ENCODE measurements around the gene NKAIN2. TPM values are rescaled to one million over a fixed set of nuclear protein-coding genes. Genes with fewer than 3 reads are reported as not detected.

Gene NKAIN2
- total RNA-seq, 4 donors from 2014 or later: 0.11 to 1.0 (median 0.94) TPM; not detected in 1

GRCh38 chr6:124356811-124357210 is 553.1 kb downstream of the NKAIN2 start:
- TF ChIP-seq POLR2A (IDR thresholded peaks at IDR 0.05) (no peak), CTCF (IDR thresholded peaks at IDR 0.05) (no peak)
- Histone ChIP-seq H3K27me3 (no peaks in the 10 kb centered on the region), H3K9me3 (no peaks in the 10 kb centered on the region), H3K27ac (no peak overlapping the region), H3K4me1 (no peaks in the 10 kb centered on the region), H3K36me3 (no peaks in the 10 kb centered on the region), H3K4me3 (replicated peaks in 1 of 3) (no peak overlapping the region)
- intact Hi-C loops (cut with DNase I): no loop called here
- DNase-seq: no peak
- 87 to 96% methylated on average over 1 of the region's 1 CpG for WGBS, 2 donors

- TF ChIP-seq POLR2A (IDR thresholded peaks at IDR 0.05): no peak
- Histone ChIP-seq H3K4me3 (replicated peaks in 1 of 3) (no peak overlapping the region), H3K27me3 (no peaks in the 10 kb centered on the region), H3K9me3 (no peaks in the 10 kb centered on the region), H3K27ac (no peak overlapping the region), H3K36me3 (no peaks in the 10 kb centered on the region), H3K4me1 (no peaks in the 10 kb centered on the region)
- DNase-seq: no peak
- intact Hi-C loops (cut with DNase I): no loop called here
These were observed 564.5 kb downstream of the NKAIN2 start for GRCh38 chr6:124368131-124368530.

- H3K4me3 ChIP-seq (replicated peaks in 1 of 3): no peak overlapping the region
- H3K27ac ChIP-seq: no peak overlapping the region
- intact Hi-C loops (cut with DNase I): no loop called here
- no peaks in the 10 kb centered on the region for H3K27me3 ChIP-seq
- no peak for TF ChIP-seq CTCF (IDR thresholded peaks at IDR 0.05)
- no peak for TF ChIP-seq POLR2A (IDR thresholded peaks at IDR 0.05)
- H3K9me3 ChIP-seq: no peaks in the 10 kb centered on the region
- no peaks in the 10 kb centered on the region for H3K36me3 ChIP-seq
- H3K4me1 ChIP-seq: no peaks in the 10 kb centered on the region
- 67% methylated on average over 2 of the region's 2 CpGs for WGBS, 2 donors
- no peak for DNase-seq
These were observed 568.4 kb downstream of the NKAIN2 start for GRCh38 chr6:124371974-124372475.

- Histone ChIP-seq H3K9me3 (no peaks in the 10 kb centered on the region), H3K4me1 (no peaks in the 10 kb centered on the region), H3K36me3 (no peaks in the 10 kb centered on the region), H3K27ac (no peak overlapping the region), H3K4me3 (replicated peaks in 1 of 3) (no peak overlapping the region), H3K27me3 (no peaks in the 10 kb centered on the region)
- DNase-seq: no peak
- WGBS, 2 donors: 67 to 74% methylated on average over 1 of the region's 1 CpG
- TF ChIP-seq CTCF (IDR thresholded peaks at IDR 0.05): no peak
- no peak for TF ChIP-seq POLR2A (IDR thresholded peaks at IDR 0.05)
- intact Hi-C loops (cut with DNase I): no loop called here
These were observed 569.7 kb downstream of the NKAIN2 start for GRCh38 chr6:124373386-124373785.

- Histone ChIP-seq H3K36me3 (no peaks in the 10 kb centered on the region), H3K9me3 (no peaks in the 10 kb centered on the region), H3K27ac (no peak overlapping the region), H3K4me3 (replicated peaks in 1 of 3) (no peak overlapping the region), H3K4me1 (no peaks in the 10 kb centered on the region), H3K27me3 (no peaks in the 10 kb centered on the region)
- TF ChIP-seq POLR2A (IDR thresholded peaks at IDR 0.05): no peak
- no peak for TF ChIP-seq CTCF (IDR thresholded peaks at IDR 0.05)
- no peak for DNase-seq
- intact Hi-C loops (cut with DNase I): no loop called here
These were observed 585.5 kb downstream of the NKAIN2 start for GRCh38 chr6:124389127-124389526.

GRCh38 chr6:124393536-124393935 is 589.9 kb downstream of the NKAIN2 start:
- no peaks in the 10 kb centered on the region for H3K27me3 ChIP-seq
- no peaks in the 10 kb centered on the region for H3K4me1 ChIP-seq
- TF ChIP-seq POLR2A (IDR thresholded peaks at IDR 0.05) (no peak), CTCF (IDR thresholded peaks at IDR 0.05) (no peak)
- H3K27ac ChIP-seq: no peak overlapping the region
- intact Hi-C loops (cut with DNase I): no loop called here
- H3K4me3 ChIP-seq (replicated peaks in 1 of 3): no peak overlapping the region
- 90 to 96% methylated on average over 4 of the region's 4 CpGs for WGBS, 2 donors
- no peak for DNase-seq
- no peaks in the 10 kb centered on the region for H3K36me3 ChIP-seq
- H3K9me3 ChIP-seq: no peaks in the 10 kb centered on the region

Measured in thyroid gland (tissue), 4 donors.